ENCODE data around the gene APAF1. TPM values are rescaled to one million over a fixed set of nuclear protein-coding genes. Genes with fewer than 3 reads are reported as not detected.
"Not testable (repeated sequence)": the region's sequence is repeated elsewhere in the genome, so short reads cannot be mapped to it uniquely, and the experiment has no call there.

The APAF1 gene, protein sequence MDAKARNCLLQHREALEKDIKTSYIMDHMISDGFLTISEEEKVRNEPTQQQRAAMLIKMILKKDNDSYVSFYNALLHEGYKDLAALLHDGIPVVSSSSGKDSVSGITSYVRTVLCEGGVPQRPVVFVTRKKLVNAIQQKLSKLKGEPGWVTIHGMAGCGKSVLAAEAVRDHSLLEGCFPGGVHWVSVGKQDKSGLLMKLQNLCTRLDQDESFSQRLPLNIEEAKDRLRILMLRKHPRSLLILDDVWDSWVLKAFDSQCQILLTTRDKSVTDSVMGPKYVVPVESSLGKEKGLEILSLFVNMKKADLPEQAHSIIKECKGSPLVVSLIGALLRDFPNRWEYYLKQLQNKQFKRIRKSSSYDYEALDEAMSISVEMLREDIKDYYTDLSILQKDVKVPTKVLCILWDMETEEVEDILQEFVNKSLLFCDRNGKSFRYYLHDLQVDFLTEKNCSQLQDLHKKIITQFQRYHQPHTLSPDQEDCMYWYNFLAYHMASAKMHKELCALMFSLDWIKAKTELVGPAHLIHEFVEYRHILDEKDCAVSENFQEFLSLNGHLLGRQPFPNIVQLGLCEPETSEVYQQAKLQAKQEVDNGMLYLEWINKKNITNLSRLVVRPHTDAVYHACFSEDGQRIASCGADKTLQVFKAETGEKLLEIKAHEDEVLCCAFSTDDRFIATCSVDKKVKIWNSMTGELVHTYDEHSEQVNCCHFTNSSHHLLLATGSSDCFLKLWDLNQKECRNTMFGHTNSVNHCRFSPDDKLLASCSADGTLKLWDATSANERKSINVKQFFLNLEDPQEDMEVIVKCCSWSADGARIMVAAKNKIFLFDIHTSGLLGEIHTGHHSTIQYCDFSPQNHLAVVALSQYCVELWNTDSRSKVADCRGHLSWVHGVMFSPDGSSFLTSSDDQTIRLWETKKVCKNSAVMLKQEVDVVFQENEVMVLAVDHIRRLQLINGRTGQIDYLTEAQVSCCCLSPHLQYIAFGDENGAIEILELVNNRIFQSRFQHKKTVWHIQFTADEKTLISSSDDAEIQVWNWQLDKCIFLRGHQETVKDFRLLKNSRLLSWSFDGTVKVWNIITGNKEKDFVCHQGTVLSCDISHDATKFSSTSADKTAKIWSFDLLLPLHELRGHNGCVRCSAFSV (N-terminal part only)
- 3.3 and 4.1 TPM in 2 replicates for polyA plus RNA-seq (2012; rRNA removed)
- polyA plus RNA-seq (2012; cell fraction: cytosol; rRNA removed): 3.6 TPM in 2 replicates
- polyA plus RNA-seq (2012; cell fraction: nucleus; rRNA removed): 3.9 and 7.2 TPM in 2 replicates

DNA sequence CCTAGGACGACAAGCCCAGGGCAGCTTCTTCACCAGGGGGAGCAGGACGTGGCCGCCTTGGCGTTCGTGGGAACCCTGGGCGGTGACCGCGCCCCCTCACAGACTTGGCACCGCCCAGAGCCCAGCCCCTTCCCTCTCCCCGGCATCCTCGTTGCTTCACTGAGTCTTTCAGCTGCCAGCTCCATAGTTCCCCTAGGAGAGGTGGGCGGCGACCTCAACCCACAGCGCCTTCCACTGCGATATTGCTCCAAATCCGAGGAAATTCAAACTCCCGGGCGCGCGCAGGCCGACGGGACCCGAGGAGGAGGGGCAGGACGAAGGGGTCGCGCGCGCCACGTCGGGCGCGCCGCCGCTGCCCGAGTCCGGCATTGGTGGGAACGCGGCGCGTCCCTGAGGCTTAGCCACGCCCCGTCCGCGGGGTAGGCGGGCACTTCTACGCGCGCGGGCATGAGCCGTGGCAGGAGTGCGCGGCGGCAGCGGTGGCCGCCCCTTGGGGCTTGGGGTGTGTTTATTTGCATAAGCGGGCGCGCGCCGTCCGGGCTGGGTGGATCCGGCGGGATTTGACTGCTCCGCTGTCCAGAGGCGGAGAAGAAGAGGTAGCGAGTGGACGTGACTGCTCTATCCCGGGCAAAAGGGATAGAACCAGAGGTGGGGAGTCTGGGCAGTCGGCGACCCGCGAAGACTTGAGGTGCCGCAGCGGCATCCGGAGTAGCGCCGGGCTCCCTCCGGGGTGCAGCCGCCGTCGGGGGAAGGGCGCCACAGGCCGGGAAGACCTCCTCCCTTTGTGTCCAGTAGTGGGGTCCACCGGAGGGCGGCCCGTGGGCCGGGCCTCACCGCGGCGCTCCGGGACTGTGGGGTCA is at the start of gene APAF1, which contains the start of gene IKBIP:
Gene APAF1 (plus strand): TSS at position 579 of the 860 bp plus-strand sequence. CDS start 3,070 bp downstream, outside the sequence.
Gene IKBIP (minus strand): TSS at position 77 of the 860 bp plus-strand sequence. CDS start 87 bp downstream, outside the sequence.
- DNase-seq: peak; percentile 96
- H3K79me2 ChIP-seq (ENCODE audit: insufficient read depth): peaks cover 91% of the 10 kb centered on the region
- ChIA-PET CTCF (interaction anchor here (0.7 to 3.8 kb wide), 7 partner anchors 9 to 78 kb away, joined by 3 to 20 read pairs (median 4); partner anchors contain the start of gene SLC25A3), POLR2A (interaction anchor here (0.8 kb wide), 1 partner anchor 51 kb away, joined by 4 read pairs; the partner anchor contains the start of gene SLC25A3)
- peak within 1 kb of the TSS; percentile 86 to 97 for H3K27ac ChIP-seq (ENCODE audit: low read depth in 2 of 2, low read length in 1 of 2)
- peak within 1 kb of the TSS; percentile 94 for H3K9ac ChIP-seq
- TF ChIP-seq MXI1 (IDR thresholded peaks at IDR 0.05; ENCODE audit: low read depth, low read length) (peak; percentile 82), TCF12 (IDR thresholded peaks at IDR 0.05) (no peak), POLR2AphosphoS5 (IDR thresholded peaks at IDR 0.05; ENCODE audit: low read depth, low read length) (peak; percentile 84), SIN3A (IDR thresholded peaks at IDR 0.05; ENCODE audit: borderline replicate concordance, low read depth, low read length) (peak; percentile 58), RFX5 (IDR thresholded peaks at IDR 0.05; ENCODE audit: low read length) (no peak), NFIC (IDR thresholded peaks at IDR 0.05; ENCODE audit: borderline replicate concordance) (0 out of 2 replicates have a peak, but pooled peaks have one; percentile 15), TAF1 (IDR thresholded peaks at IDR 0.05; ENCODE audit: borderline replicate concordance, low read depth, low read length) (peak; percentile 81), CHD2 (IDR thresholded peaks at IDR 0.05; ENCODE audit: low read length, partially characterized antibody) (peak; percentile 45), NRF1 (IDR thresholded peaks at IDR 0.05; ENCODE audit: low read depth, low read length) (peak; percentile 49; the same call in 1 of the 2 replicates), ELF1 (IDR thresholded peaks at IDR 0.05) (0 out of 2 replicates have a peak, but pooled peaks have one; percentile 12)
- TF ChIP-seq, protein P1, sequence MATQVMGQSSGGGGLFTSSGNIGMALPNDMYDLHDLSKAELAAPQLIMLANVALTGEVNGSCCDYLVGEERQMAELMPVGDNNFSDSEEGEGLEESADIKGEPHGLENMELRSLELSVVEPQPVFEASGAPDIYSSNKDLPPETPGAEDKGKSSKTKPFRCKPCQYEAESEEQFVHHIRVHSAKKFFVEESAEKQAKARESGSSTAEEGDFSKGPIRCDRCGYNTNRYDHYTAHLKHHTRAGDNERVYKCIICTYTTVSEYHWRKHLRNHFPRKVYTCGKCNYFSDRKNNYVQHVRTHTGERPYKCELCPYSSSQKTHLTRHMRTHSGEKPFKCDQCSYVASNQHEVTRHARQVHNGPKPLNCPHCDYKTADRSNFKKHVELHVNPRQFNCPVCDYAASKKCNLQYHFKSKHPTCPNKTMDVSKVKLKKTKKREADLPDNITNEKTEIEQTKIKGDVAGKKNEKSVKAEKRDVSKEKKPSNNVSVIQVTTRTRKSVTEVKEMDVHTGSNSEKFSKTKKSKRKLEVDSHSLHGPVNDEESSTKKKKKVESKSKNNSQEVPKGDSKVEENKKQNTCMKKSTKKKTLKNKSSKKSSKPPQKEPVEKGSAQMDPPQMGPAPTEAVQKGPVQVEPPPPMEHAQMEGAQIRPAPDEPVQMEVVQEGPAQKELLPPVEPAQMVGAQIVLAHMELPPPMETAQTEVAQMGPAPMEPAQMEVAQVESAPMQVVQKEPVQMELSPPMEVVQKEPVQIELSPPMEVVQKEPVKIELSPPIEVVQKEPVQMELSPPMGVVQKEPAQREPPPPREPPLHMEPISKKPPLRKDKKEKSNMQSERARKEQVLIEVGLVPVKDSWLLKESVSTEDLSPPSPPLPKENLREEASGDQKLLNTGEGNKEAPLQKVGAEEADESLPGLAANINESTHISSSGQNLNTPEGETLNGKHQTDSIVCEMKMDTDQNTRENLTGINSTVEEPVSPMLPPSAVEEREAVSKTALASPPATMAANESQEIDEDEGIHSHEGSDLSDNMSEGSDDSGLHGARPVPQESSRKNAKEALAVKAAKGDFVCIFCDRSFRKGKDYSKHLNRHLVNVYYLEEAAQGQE (IDR thresholded peaks at IDR 0.05; ENCODE audit: low read depth, low read length): 0 out of 2 replicates have a peak, but pooled peaks have one; percentile 50
- TF ChIP-seq, protein P2, sequence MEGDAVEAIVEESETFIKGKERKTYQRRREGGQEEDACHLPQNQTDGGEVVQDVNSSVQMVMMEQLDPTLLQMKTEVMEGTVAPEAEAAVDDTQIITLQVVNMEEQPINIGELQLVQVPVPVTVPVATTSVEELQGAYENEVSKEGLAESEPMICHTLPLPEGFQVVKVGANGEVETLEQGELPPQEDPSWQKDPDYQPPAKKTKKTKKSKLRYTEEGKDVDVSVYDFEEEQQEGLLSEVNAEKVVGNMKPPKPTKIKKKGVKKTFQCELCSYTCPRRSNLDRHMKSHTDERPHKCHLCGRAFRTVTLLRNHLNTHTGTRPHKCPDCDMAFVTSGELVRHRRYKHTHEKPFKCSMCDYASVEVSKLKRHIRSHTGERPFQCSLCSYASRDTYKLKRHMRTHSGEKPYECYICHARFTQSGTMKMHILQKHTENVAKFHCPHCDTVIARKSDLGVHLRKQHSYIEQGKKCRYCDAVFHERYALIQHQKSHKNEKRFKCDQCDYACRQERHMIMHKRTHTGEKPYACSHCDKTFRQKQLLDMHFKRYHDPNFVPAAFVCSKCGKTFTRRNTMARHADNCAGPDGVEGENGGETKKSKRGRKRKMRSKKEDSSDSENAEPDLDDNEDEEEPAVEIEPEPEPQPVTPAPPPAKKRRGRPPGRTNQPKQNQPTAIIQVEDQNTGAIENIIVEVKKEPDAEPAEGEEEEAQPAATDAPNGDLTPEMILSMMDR (IDR thresholded peaks at IDR 0.05): peak; percentile 1; the same call in 1 of the 2 replicates
- TF ChIP-seq, protein P3, sequence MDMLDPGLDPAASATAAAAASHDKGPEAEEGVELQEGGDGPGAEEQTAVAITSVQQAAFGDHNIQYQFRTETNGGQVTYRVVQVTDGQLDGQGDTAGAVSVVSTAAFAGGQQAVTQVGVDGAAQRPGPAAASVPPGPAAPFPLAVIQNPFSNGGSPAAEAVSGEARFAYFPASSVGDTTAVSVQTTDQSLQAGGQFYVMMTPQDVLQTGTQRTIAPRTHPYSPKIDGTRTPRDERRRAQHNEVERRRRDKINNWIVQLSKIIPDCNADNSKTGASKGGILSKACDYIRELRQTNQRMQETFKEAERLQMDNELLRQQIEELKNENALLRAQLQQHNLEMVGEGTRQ (IDR thresholded peaks at IDR 0.05; ENCODE audit: borderline replicate concordance, low read depth, low read length): no peak
- peaks cover 20% of the 10 kb centered on the region; the same call in 1 of the 2 replicates for H4K20me1 ChIP-seq (ENCODE audit: insufficient read depth)
- no peaks in the 10 kb centered on the region for H3K27me3 ChIP-seq (ENCODE audit: insufficient read depth)
- H3K9me2 ChIP-seq: no peaks in the 10 kb centered on the region
- no peaks in the 10 kb centered on the region for H3K9me3 ChIP-seq
- peaks cover 2 to 12% of the 10 kb centered on the region in 2 experiments; a peak in 3 of 4 replicates for H3K4me1 ChIP-seq (ENCODE audit: control insufficient read depth in 1 of 2, insufficient read depth in 2 of 2, low read depth in 1 of 2, low read length in 1 of 2)
- H2AFZ ChIP-seq (ENCODE audit: low read depth): peak within 1 kb of the TSS; percentile 88
- H3K4me2 ChIP-seq: peak within 1 kb of the TSS; percentile 85
- H3K4me3 ChIP-seq (ENCODE audit: low read depth in 2 of 2, low read length in 1 of 2): peak within 1 kb of the TSS; percentile 79
- peaks cover 17% of the 10 kb centered on the region for H3F3A ChIP-seq (replicated peaks; ENCODE audit: insufficient read depth)
- WGBS (ENCODE audit: low lambda C conversion rate): under 1% methylated on average over 44 of the region's 91 CpGs
- peaks cover 17 to 29% of the 10 kb centered on the region in 2 experiments for H3K36me3 ChIP-seq (replicated peaks in 1 of 2; ENCODE audit: control insufficient read depth in 1 of 2, insufficient read depth in 2 of 2, low read length in 1 of 2)

DNA sequence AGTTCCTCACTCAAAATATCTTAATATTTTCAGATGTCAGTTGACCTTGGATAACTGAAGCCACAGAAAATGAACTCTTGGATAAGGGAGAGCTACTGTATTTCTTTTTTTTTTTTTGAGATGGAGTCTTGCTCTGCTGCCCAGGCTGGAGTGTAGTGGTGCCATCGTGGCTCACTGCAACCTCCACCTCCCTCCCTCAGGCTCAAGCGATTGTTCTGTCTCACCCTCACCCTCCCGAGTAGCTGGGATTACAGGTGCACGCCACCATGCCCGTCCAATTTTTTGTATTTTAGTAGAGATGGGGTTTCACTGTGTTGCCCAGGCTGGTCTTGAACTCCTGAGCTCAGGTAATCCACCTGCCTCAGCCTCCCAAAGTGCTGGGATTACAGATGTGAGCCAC is 47.8 kb upstream of the APAF1 start:
- H2AFZ ChIP-seq (ENCODE audit: low read depth); H3K27me3 ChIP-seq (ENCODE audit: insufficient read depth); DNase-seq; H3K27ac ChIP-seq (ENCODE audit: low read depth in 2 of 2, low read length in 1 of 2); H3K9me2 ChIP-seq; H3K4me2 ChIP-seq; H3K9me3 ChIP-seq; POLR2A ChIA-PET; H3K4me3 ChIP-seq (ENCODE audit: low read depth in 2 of 2, low read length in 1 of 2); H3K9ac ChIP-seq: not testable (repeated sequence)
- H3F3A ChIP-seq (replicated peaks; ENCODE audit: insufficient read depth): peaks cover 53% of the 10 kb centered on the region
- peaks cover 57% of the 10 kb centered on the region for H4K20me1 ChIP-seq (ENCODE audit: insufficient read depth)
- peaks cover 57 to 67% of the 10 kb centered on the region in 2 experiments for H3K36me3 ChIP-seq (replicated peaks in 1 of 2; ENCODE audit: control insufficient read depth in 1 of 2, insufficient read depth in 2 of 2, low read length in 1 of 2)
- 85% methylated on average over 5 of the region's 5 CpGs for WGBS (ENCODE audit: low lambda C conversion rate)
- CTCF ChIA-PET: interaction anchor here (1.2 to 5.3 kb wide), 3 partner anchors 7 to 65 kb away, joined by 5 to 29 read pairs (median 25); no protein-coding TSS in a partner anchor
- H3K4me1 ChIP-seq (ENCODE audit: control insufficient read depth in 1 of 2, insufficient read depth in 2 of 2, low read depth in 1 of 2, low read length in 1 of 2): peaks cover 0 to 13% of the 10 kb centered on the region in 2 experiments; a peak in 2 of 4 replicates
- peaks cover 73% of the 10 kb centered on the region for H3K79me2 ChIP-seq (ENCODE audit: insufficient read depth)

Measured in SK-N-SH (cell line).